ENCODE data around the gene LDHA. TPM values are rescaled to one million over a fixed set of nuclear protein-coding genes. Genes with fewer than 3 reads are reported as not detected.

LDHA gene
- total and polyA plus RNA-seq, 5 donors from 2014 or later = 234 to 569 (median 388) TPM

DNA sequence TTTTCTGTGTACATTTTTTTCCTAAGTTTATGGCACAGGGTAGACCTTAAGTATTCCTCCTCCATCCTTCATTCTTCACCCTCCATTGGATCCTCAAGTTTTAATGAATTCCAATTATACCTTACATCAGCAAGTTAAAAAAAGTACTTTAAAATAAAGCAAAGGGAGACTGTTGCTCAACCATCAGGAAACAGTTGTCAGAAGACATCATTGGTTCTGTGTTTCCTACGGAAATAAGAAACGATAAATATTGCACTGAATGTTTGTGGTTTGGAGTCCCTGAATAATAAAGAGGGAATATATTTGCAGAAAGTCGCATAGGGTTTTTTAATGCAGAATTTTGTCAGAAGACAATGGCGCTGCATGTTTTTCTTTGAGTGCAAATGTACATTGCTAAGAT lies 28.1 kb upstream of the LDHA start:
- Histone ChIP-seq H3K36me3 (ENCODE audit: control insufficient read depth, insufficient read depth, low read length) (peaks cover 56% of the 10 kb centered on the region), H3K9me3 (ENCODE audit: control insufficient read depth in 2 of 2, low read length in 2 of 2) (no peaks in the 10 kb centered on the region), H3K27ac (ENCODE audit: insufficient read depth, low read length, poor library complexity, severe bottlenecking) (no peak overlapping the region), H3K4me3 (ENCODE audit: low read depth, low read length) (no peak overlapping the region), H3K27me3 (ENCODE audit: control insufficient read depth, insufficient read depth, low read length) (no peaks in the 10 kb centered on the region), H3K4me1 (ENCODE audit: control insufficient read depth, insufficient read depth, low read length, poor library complexity, severe bottlenecking) (no peaks in the 10 kb centered on the region)
- H3K36me3 Mint-ChIP-seq = peaks cover 27% of the 10 kb centered on the region
- no peak overlapping the region for H3K27ac Mint-ChIP-seq
- no peak overlapping the region for H3K4me3 Mint-ChIP-seq
- no peaks in the 10 kb centered on the region for H3K9me3 Mint-ChIP-seq
- DNase-seq (no peak), ATAC-seq (ENCODE audit: low read depth in 2 of 2) (no peak)
- peaks cover 5 to 9% (median 7%) of the 10 kb centered on the region in 4 donors for H3K4me1 Mint-ChIP-seq
- H3K27me3 Mint-ChIP-seq = no peaks in the 10 kb centered on the region

DNA sequence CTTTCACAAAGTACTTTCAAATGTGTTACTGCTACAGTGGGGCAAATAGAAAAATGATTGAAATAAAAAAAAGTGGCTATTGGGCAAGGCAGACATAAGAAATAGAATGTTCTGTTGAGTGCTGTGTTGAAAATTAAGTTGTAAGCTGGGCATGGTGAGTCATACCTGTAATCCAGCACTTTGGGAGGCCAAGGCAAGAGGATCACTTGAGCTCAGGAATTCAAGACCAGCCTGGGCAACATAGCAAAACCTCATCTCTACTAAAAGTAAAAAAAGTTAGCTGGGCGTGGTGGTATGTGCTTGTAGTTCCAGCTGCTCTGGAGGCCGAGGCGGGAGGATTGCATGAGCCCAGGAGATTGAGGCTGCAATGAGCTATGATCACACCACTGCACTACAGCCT lies 26.9 kb upstream of the LDHA start:
- Mint-ChIP-seq H3K36me3 (peaks cover 27% of the 10 kb centered on the region), H3K27me3 (no peaks in the 10 kb centered on the region), H3K4me1 (peaks cover 5 to 9% (median 7%) of the 10 kb centered on the region in 4 donors), H3K4me3 (no peak overlapping the region), H3K9me3 (no peaks in the 10 kb centered on the region), H3K27ac (peak overlapping the region in 1 of 3 donors; percentile 89)
- Histone ChIP-seq H3K4me3 (ENCODE audit: low read depth, low read length) (no peak overlapping the region), H3K27me3 (ENCODE audit: control insufficient read depth, insufficient read depth, low read length) (no peaks in the 10 kb centered on the region), H3K9me3 (ENCODE audit: control insufficient read depth in 2 of 2, low read length in 2 of 2) (no peaks in the 10 kb centered on the region), H3K4me1 (ENCODE audit: control insufficient read depth, insufficient read depth, low read length, poor library complexity, severe bottlenecking) (no peaks in the 10 kb centered on the region), H3K27ac (ENCODE audit: insufficient read depth, low read length, poor library complexity, severe bottlenecking) (no peak overlapping the region), H3K36me3 (ENCODE audit: control insufficient read depth, insufficient read depth, low read length) (peaks cover 46% of the 10 kb centered on the region)
- DNase-seq (no peak), ATAC-seq (ENCODE audit: low read depth in 2 of 2) (no peak)

DNA sequence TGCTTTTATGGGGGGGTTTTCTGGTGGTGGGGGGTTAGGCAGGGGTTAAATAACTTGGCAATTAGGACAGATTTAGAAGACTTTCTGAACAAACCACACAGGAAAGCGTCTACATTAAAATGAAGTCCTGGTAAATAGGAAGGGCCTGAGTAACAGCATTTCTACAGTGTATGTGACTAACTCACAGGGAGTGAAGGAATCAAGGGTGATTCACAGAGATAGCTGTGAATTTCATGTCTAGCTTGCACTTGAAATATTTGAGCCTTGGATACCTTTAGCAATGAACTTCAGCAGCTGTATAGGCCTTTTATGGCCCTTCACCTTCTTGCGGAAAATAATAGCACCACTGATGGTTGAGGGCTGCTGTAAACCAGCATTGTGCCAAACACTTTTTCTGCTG lies 26.1 kb upstream of the LDHA start:
- Mint-ChIP-seq H3K4me1 (peaks cover 5 to 9% (median 7%) of the 10 kb centered on the region in 4 donors), H3K9me3 (no peaks in the 10 kb centered on the region)

DNA sequence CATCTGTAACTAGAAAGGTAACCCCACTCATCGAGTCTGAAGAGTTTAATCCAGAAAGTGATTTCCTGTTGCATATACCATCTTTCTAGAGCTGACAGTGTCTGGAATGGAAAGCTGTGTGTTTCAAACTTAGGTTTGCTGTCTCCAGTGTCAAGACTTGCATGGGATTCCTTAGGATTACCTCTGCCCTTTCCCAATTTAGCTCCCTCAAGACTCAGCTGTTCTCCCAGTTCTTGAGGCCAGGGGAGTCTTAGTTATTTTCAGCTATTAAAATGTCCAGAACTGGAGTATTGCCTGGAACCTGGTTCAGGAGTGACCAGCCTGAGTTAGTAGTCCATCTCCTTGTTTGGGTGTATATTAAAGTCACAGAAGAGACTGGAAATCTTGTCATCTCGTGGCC lies 25.0 kb upstream of the LDHA start:
- H3K4me3 ChIP-seq (ENCODE audit: low read depth, low read length) = no peak overlapping the region
- Mint-ChIP-seq H3K36me3 (peaks cover 19% of the 10 kb centered on the region), H3K27ac (peak overlapping the region in 2 of 3 donors; percentile 17 to 50), H3K4me1 (peaks cover 5 to 9% (median 7%) of the 10 kb centered on the region in 4 donors), H3K9me3 (no peaks in the 10 kb centered on the region), H3K27me3 (no peaks in the 10 kb centered on the region), H3K4me3 (no peak overlapping the region)
- DNase-seq = no peak
- no peaks in the 10 kb centered on the region for H3K4me1 ChIP-seq (ENCODE audit: control insufficient read depth, insufficient read depth, low read length, poor library complexity, severe bottlenecking)
- peaks cover 31% of the 10 kb centered on the region for H3K36me3 ChIP-seq (ENCODE audit: control insufficient read depth, insufficient read depth, low read length)
- ATAC-seq (ENCODE audit: low read depth in 2 of 2) = no peak
- no peak overlapping the region for H3K27ac ChIP-seq (ENCODE audit: insufficient read depth, low read length, poor library complexity, severe bottlenecking)
- H3K27me3 ChIP-seq (ENCODE audit: control insufficient read depth, insufficient read depth, low read length) = no peaks in the 10 kb centered on the region
- no peaks in the 10 kb centered on the region for H3K9me3 ChIP-seq (ENCODE audit: control insufficient read depth in 2 of 2, low read length in 2 of 2)

More for the DNA sequence above, 26.1 kb upstream of the LDHA start:
- no peaks in the 10 kb centered on the region for H3K9me3 ChIP-seq (ENCODE audit: control insufficient read depth in 2 of 2, low read length in 2 of 2)
- H3K36me3 Mint-ChIP-seq = peaks cover 26% of the 10 kb centered on the region
- H3K4me3 ChIP-seq (ENCODE audit: low read depth, low read length) = no peak overlapping the region
- DNase-seq (no peak), ATAC-seq (ENCODE audit: low read depth in 2 of 2) (no peak)
- H3K27ac ChIP-seq (ENCODE audit: insufficient read depth, low read length, poor library complexity, severe bottlenecking) = no peak overlapping the region
- no peaks in the 10 kb centered on the region for H3K27me3 ChIP-seq (ENCODE audit: control insufficient read depth, insufficient read depth, low read length)
- H3K27me3 Mint-ChIP-seq = no peaks in the 10 kb centered on the region
- no peaks in the 10 kb centered on the region for H3K4me1 ChIP-seq (ENCODE audit: control insufficient read depth, insufficient read depth, low read length, poor library complexity, severe bottlenecking)
- H3K36me3 ChIP-seq (ENCODE audit: control insufficient read depth, insufficient read depth, low read length) = peaks cover 41% of the 10 kb centered on the region
- peak overlapping the region in 2 of 3 donors; percentile 1 to 50 for H3K27ac Mint-ChIP-seq
- no peak overlapping the region for H3K4me3 Mint-ChIP-seq

DNA sequence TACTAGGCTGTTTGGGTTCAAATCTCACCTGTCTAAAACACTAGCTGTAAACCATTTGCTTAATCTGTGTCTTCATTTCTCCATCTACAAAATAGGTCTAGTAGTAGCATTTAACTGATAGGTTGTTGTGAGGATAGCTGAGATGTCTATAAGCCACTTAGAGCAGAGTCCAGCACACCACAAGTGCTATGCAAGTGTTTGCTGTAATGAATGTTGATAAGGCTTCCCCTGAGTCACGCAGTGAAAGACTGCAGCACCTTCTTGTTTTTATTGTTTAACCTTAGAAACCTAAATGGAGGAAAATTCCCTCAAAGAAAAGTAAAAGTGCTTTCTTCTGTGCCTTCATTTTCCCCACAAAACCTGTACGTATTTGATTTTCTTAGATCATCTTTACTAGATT lies 23.1 kb upstream of the LDHA start:
- ATAC-seq (ENCODE audit: low read depth in 2 of 2) (no peak), DNase-seq (no peak)
- Mint-ChIP-seq H3K27me3 (no peaks in the 10 kb centered on the region), H3K27ac (peak overlapping the region in 1 of 3 donors; percentile 42), H3K36me3 (peaks cover 10% of the 10 kb centered on the region), H3K4me3 (no peak overlapping the region), H3K9me3 (no peaks in the 10 kb centered on the region), H3K4me1 (peaks cover 1 to 9% (median 5%) of the 10 kb centered on the region in 4 donors)
- Histone ChIP-seq H3K27ac (ENCODE audit: insufficient read depth, low read length, poor library complexity, severe bottlenecking) (no peak overlapping the region), H3K4me1 (ENCODE audit: control insufficient read depth, insufficient read depth, low read length, poor library complexity, severe bottlenecking) (no peaks in the 10 kb centered on the region), H3K27me3 (ENCODE audit: control insufficient read depth, insufficient read depth, low read length) (no peaks in the 10 kb centered on the region), H3K4me3 (ENCODE audit: low read depth, low read length) (no peak overlapping the region), H3K9me3 (ENCODE audit: control insufficient read depth in 2 of 2, low read length in 2 of 2) (no peaks in the 10 kb centered on the region), H3K36me3 (ENCODE audit: control insufficient read depth, insufficient read depth, low read length) (peaks cover 16% of the 10 kb centered on the region)

DNA sequence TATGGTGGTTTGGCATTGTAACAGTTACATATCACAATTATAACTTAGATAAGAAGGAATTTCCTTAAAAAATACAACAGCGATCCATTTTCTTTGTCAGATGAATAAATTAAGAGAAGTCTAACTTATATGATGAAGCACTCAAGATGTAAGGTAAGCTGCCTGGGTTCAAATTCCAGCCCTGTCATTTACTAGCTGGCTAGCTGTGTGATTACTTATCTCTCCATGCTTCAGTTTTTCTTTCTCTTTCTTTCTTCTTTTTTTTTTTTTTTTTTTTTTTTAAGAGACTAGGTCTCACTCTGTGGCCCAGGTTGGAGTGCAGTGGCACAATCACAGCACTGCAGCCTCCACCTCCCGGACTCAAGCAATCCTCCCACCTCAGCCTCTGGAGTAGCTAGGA lies 22.2 kb upstream of the LDHA start:
- H3K4me3 Mint-ChIP-seq = no peak overlapping the region
- DNase-seq (no peak), ATAC-seq (ENCODE audit: low read depth in 2 of 2) (no peak)
- no peak overlapping the region for H3K27ac Mint-ChIP-seq
- Histone ChIP-seq H3K27ac (ENCODE audit: insufficient read depth, low read length, poor library complexity, severe bottlenecking) (no peak overlapping the region), H3K4me1 (ENCODE audit: control insufficient read depth, insufficient read depth, low read length, poor library complexity, severe bottlenecking) (no peaks in the 10 kb centered on the region), H3K4me3 (ENCODE audit: low read depth, low read length) (no peak overlapping the region), H3K27me3 (ENCODE audit: control insufficient read depth, insufficient read depth, low read length) (no peaks in the 10 kb centered on the region), H3K36me3 (ENCODE audit: control insufficient read depth, insufficient read depth, low read length) (peaks cover 7% of the 10 kb centered on the region), H3K9me3 (ENCODE audit: control insufficient read depth in 2 of 2, low read length in 2 of 2) (no peaks in the 10 kb centered on the region)
- no peaks in the 10 kb centered on the region for H3K27me3 Mint-ChIP-seq
- H3K9me3 Mint-ChIP-seq = no peaks in the 10 kb centered on the region
- peaks cover 3% of the 10 kb centered on the region for H3K36me3 Mint-ChIP-seq
- H3K4me1 Mint-ChIP-seq = peaks cover 0 to 9% (median 3%) of the 10 kb centered on the region in 4 donors

DNA sequence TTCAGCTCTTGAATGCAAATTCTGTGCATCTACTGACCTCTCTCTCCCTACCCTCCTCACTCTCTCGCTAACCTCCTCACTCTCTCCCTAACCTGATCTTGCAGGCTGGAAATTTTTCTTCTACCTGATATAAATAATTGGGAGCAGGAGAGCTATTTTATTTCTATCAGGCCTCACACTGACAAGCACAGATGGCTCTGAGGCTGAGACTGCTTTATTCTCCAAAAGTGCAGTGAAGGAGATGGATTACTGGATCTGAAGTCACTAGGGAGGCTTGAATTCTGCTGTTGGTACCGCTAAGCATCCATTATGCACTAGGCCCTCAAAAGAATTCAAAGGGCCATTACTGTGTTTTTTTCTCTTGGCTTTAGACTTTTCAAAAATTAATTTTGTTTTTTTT lies 19.4 kb upstream of the LDHA start:
- Mint-ChIP-seq H3K27ac (no peak overlapping the region), H3K9me3 (no peaks in the 10 kb centered on the region), H3K4me3 (no peak overlapping the region)

DNA sequence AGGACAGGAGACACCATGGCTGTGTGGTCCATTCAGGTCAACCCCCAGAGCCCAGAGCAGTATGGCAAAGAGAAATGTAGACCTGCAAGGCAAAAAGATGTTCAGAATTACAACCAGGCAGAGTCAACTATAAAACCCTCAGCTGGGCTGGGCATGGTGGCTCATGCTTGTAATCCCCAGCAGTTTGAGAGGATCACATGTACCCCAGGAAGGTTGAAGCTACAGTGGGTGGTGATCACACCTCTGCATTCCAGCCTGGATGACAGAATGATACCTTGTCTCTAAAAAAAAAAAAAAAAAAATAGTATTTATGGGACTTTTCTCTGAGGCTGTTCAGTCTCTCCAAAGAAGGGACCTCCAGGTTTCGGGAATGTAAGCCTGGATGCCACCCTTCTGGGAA lies 18.4 kb upstream of the LDHA start:
- no peaks in the 10 kb centered on the region for H3K9me3 ChIP-seq (ENCODE audit: control insufficient read depth in 2 of 2, low read length in 2 of 2)
- H3K27me3 Mint-ChIP-seq = no peaks in the 10 kb centered on the region
- H3K36me3 ChIP-seq (ENCODE audit: control insufficient read depth, insufficient read depth, low read length) = no peaks in the 10 kb centered on the region
- no peaks in the 10 kb centered on the region for H3K36me3 Mint-ChIP-seq
- ATAC-seq (ENCODE audit: low read depth in 2 of 2) = no peak
- H3K4me3 ChIP-seq (ENCODE audit: low read depth, low read length) = no peak overlapping the region
- H3K4me1 ChIP-seq (ENCODE audit: control insufficient read depth, insufficient read depth, low read length, poor library complexity, severe bottlenecking) = no peaks in the 10 kb centered on the region
- H3K27ac Mint-ChIP-seq = no peak overlapping the region
- H3K27ac ChIP-seq (ENCODE audit: insufficient read depth, low read length, poor library complexity, severe bottlenecking) = no peak overlapping the region
- no peaks in the 10 kb centered on the region for H3K27me3 ChIP-seq (ENCODE audit: control insufficient read depth, insufficient read depth, low read length)
- H3K4me1 Mint-ChIP-seq = no peaks in the 10 kb centered on the region
- H3K9me3 Mint-ChIP-seq = no peaks in the 10 kb centered on the region
- H3K4me3 Mint-ChIP-seq = no peak overlapping the region
- DNase-seq = no peak

More for the DNA sequence above, 19.4 kb upstream of the LDHA start:
- H3K36me3 ChIP-seq (ENCODE audit: control insufficient read depth, insufficient read depth, low read length) = no peaks in the 10 kb centered on the region
- H3K36me3 Mint-ChIP-seq = no peaks in the 10 kb centered on the region
- DNase-seq (no peak), ATAC-seq (ENCODE audit: low read depth in 2 of 2) (no peak)
- H3K4me3 ChIP-seq (ENCODE audit: low read depth, low read length) = no peak overlapping the region
- no peaks in the 10 kb centered on the region for H3K9me3 ChIP-seq (ENCODE audit: control insufficient read depth in 2 of 2, low read length in 2 of 2)
- H3K27me3 Mint-ChIP-seq = no peaks in the 10 kb centered on the region
- no peaks in the 10 kb centered on the region for H3K27me3 ChIP-seq (ENCODE audit: control insufficient read depth, insufficient read depth, low read length)
- no peak overlapping the region for H3K27ac ChIP-seq (ENCODE audit: insufficient read depth, low read length, poor library complexity, severe bottlenecking)
- no peaks in the 10 kb centered on the region for H3K4me1 ChIP-seq (ENCODE audit: control insufficient read depth, insufficient read depth, low read length, poor library complexity, severe bottlenecking)
- H3K4me1 Mint-ChIP-seq = no peaks in the 10 kb centered on the region

Measured in CD4-positive, CD25-positive, alpha-beta regulatory T cell (primary cell).